Hematopoietic multipotent progenitor cell treated with erythropoietin and hydrocortisone succinate and interleukin-3 and kit ligand, for 8 days (in vitro differentiated cells): Measurements from ENCODE around the gene PTPRR.

Experiments used
- DNase-seq: peaks from one replicate; pipeline ENCODE4 v3.0.0-alpha.2; 2015

PTPRR gene

GRCh38 chr12:70590051-70590450 is 330.5 kb downstream of the PTPRR start:
- peak; percentile 68 for DNase-seq
